Epithelial cell of proximal tubule (primary cell): ENCODE results near the gene AP3D1. TPM values are rescaled to one million over a fixed set of nuclear protein-coding genes. Genes with fewer than 3 reads are reported as not detected.

Experiments used
- DNase-seq: peaks from one replicate; pipeline ENCODE4 v3.0.0-alpha.2; 2011; ENCODE audit warnings: low read depth
- H3K4me3 ChIP-seq: 2 replicates; pipeline ENCODE4 v1.5.1; 2011; ENCODE audit warnings: low read depth, mild to moderate bottlenecking, low read length
- total RNA-seq: library from RNA; depleted of rRNA; stranded (reverse); fragments of >200 nt; gene quantifications from 2 replicates; pipeline ENCODE4 v1.2.3, GENCODE V29; 2015
- TF ChIP-seq, protein P1 (sequence below): conservative IDR thresholded peaks from 2 replicates; pipeline ENCODE4 v1.5.1; 2012; ENCODE audit warnings: low read depth, mild to moderate bottlenecking, low read length

AP3D1 gene
- total RNA-seq, 1 donor from 2014 or later = 141 TPM

DNA sequence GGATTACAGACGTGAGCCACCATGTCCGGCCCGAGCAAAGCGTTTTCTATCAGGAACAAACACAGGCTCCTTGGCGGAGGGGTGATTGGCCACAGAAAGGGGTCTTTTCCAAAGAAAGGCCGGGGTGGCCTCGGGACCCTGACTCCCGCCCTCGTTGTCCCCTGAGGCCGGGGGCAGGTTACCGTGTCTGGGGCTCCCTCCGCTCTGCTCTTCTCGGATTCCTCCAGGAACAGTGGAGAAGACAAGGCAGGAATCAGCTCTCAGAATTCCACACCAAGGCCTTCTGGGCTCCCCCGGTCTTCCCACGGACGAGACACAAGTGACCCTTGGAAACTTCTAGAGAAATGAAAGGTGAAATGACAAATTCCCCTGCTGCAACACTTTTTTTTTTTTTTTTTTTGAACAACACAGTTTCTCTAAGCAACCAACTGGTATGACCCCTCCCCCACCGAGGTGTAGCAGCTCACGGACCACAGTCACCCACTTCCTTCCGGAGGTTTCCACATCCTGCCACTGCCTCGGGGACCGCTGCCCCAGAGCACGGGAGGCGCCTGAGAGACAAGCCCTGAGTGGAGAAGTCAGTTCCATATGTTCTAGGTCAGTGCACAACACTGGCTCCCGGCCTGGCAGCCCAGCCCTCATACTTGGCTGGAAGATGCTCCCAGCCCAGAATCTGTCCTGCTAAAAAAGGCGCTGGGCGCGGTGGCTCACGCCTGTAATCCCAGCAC is 66.2 kb downstream of the AP3D1 start:
- H3K4me3 ChIP-seq = no peak overlapping the region
- no peak for DNase-seq
- TF ChIP-seq, protein P1, sequence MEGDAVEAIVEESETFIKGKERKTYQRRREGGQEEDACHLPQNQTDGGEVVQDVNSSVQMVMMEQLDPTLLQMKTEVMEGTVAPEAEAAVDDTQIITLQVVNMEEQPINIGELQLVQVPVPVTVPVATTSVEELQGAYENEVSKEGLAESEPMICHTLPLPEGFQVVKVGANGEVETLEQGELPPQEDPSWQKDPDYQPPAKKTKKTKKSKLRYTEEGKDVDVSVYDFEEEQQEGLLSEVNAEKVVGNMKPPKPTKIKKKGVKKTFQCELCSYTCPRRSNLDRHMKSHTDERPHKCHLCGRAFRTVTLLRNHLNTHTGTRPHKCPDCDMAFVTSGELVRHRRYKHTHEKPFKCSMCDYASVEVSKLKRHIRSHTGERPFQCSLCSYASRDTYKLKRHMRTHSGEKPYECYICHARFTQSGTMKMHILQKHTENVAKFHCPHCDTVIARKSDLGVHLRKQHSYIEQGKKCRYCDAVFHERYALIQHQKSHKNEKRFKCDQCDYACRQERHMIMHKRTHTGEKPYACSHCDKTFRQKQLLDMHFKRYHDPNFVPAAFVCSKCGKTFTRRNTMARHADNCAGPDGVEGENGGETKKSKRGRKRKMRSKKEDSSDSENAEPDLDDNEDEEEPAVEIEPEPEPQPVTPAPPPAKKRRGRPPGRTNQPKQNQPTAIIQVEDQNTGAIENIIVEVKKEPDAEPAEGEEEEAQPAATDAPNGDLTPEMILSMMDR = no peak

DNA sequence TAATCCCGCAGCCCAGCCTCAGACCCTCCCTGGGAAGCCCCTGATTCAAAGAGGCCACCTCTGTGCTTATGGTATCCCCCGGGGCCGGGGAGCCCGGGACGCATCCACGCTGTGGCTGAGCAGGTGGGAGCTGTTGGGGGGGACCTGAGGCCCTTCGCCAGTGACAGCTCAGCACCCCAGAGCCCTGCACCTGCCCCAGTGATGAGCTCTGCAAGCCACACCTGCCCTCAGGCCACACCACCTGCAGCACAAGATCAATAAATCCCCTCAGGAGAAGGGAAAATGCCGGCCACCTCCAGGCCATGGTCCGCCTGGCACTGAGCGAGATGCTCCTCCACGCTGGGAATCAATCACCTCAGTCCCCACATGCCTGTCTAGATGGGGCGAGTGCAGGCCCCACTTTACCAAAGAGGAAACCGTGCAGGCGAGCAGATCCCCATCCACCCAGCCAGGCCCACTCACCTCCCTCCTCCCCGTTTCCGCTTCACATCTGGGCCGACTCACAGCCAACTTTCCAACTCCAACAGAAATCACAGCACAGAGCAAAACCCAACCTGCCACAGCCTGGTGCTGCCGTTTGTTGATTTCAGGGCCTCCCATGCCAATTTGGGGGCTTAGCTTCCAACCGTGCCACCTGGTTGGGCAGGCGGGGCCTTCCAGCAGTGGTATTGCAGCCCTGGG is 68.1 kb downstream of the AP3D1 start:
- no peak for DNase-seq
- TF ChIP-seq, protein P1 = no peak

DNA sequence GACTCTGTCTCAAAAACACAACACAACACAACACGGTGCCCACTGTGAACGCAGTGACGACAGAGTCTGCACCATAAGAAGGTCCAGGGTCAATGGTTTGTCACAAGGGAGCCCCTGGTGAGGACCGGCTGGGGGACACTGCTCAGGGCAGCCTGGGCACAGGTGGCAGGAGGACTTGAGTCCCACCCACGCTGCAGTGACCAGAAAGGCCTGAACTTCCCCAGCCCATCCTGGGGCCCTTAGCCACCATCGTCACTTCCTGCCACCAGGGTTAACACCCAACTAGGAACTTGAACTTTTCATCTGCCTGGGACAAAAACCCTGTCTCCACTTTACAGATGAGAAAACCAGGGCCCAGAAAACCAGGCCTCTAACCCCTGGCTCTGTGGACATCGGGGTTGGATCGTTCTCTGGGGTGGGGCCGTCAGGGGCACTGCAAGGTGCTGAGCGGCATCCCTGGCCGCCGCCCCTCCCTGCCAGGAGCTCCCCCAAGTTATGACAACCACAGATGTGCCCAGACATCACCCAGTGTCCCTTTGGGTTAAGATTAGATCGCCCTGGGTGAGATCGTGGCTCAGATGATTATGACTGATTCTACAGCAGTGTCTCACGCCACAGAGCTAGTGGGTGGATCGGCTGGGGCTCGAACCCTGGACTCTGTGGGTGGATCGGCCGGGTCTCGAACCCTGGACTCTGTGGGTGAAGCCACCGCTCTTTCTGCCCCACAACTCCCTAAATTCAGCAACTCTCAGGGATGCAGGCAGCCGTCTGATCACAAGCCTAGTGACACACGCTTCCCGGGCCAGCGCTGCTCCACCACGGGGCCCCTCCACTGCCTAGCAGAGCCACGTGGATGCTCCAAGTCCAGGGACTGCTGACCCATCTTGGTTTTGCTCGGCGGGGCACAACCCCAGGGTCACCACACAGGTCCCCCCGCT is 69.2 kb downstream of the AP3D1 start:
- no peak overlapping the region for H3K4me3 ChIP-seq
- TF ChIP-seq, protein P1 = no peak
- no peak for DNase-seq

More for the DNA sequence above, 68.1 kb downstream of the AP3D1 start:
- H3K4me3 ChIP-seq = no peak overlapping the region

DNA sequence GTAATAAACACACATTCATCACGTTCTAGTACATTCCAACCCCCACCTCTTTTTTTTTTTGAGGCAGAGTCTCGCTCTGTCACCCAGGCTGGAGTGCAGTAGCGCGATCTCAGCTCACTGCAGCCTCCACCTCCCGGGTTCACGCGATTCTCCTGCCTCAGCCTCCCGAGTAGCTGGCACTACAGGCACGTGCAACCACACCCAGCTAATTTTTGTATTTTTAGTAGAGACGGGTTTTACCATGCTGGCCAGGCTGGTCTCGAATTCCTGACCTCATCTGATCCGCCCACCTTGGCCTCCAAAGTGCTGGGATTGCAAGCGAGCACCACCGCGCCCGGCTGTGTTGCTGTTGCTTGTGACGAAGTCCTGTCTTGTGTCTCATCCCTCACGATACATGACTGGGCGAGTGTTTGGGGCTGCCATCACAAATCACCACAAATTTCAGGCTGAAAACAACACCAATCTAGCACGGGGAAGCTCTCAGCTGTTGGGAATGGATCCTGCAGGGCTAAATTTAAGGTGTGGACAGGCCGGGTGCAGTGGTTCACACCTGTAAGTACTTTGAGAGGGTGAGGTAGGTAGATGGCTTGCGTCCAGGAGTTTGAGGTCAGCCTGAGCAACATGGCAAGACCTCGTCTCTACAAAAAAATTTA is 70.9 kb downstream of the AP3D1 start:
- H3K4me3 ChIP-seq = no peak overlapping the region
- TF ChIP-seq, protein P1 = no peak
- no peak for DNase-seq

GRCh38 chr19:2079865-2080301 is 71.5 kb downstream of the AP3D1 start:
- H3K4me3 ChIP-seq = no peak overlapping the region
- TF ChIP-seq, protein P1 = no peak
- DNase-seq = no peak

DNA sequence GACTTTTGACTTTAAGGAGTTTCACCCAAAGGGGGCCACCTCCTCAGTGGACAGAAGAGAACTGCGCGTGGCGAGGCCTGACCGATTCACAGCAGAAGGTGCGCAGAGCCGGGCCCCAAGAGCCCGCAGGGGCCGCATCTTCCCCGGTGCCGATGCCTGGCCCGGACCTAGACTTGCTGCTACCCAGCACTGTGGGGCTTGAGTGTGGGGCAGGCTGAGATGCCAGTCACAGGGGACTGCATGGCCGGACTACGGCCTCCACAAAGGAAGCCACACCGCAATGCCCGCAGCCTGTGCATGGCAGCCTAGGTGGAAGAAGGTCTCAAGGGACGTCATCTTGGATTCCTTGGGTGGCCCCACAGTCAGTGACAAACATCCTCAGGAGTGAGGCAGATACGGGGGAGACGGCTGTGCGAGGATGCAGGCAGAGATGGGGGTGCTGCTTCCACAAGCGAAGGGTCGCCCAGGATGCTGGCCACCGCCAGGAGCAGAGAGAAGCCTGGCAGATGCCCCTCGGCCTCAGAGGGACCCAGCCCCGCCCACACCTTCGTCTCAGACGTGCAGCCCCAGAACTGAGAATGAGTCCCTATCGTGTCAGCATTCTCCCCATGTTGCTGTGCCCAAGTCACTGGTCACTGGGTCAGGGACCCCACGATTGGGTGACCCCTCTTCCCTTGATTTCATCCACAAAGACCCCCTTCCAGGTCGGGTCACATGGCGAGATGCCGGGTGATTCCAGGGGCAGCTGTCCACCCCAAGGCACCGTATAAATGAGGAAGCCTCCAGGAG is 72.1 kb downstream of the AP3D1 start:
- TF ChIP-seq, protein P1 = no peak
- DNase-seq = no peak
- no peak overlapping the region for H3K4me3 ChIP-seq
